Breast epithelium (tissue), 4 donors: ENCODE data around the gene FAM120A. TPM values are rescaled to one million over a fixed set of nuclear protein-coding genes. Genes with fewer than 3 reads are reported as not detected.

Source experiments
- DNase-seq, 2 donors: peaks; one replicate each; pipeline ENCODE4 v3.0.0-alpha.2; 2019; ENCODE audit warnings: low spot score in 2 of 2
- H3K27ac ChIP-seq, 2 donors: fragments of 200-600 bp; sonication (generic) in 1 of 2; one replicate each; pipeline ENCODE4 v1.5.1; 2016 to 2019; ENCODE audit warnings: mild to moderate bottlenecking in 1 of 2
- H3K27me3 ChIP-seq, 2 donors: fragments of 200-600 bp; sonication (generic) in 1 of 2; one replicate each; pipeline versions ENCODE4 v1.5.1 to v1.6.0; 2017 to 2019; ENCODE audit warnings: control low read depth in 1 of 2, mild to moderate bottlenecking in 1 of 2
- H3K36me3 ChIP-seq: fragments of 200-600 bp; one replicate; pipeline ENCODE4 v1.5.1; 2019
- H3K4me1 ChIP-seq, 2 donors: fragments of 200-600 bp; sonication (generic); one replicate each; pipeline ENCODE4 v1.5.1; 2016 to 2019; ENCODE audit warnings: control low read depth in 1 of 2
- H3K4me3 ChIP-seq, 3 donors: fragments of 200-600 bp; sonication (generic); 1 replicate in 2 of 3; 2 replicates in 1 of 3; pipeline ENCODE4 v1.5.1; 2016 to 2019; ENCODE audit warnings: mild to moderate bottlenecking in 3 of 3, moderate library complexity in 2 of 3
- H3K9me3 ChIP-seq, 2 donors: fragments of 200-600 bp; sonication (generic) in 1 of 2; one replicate each; pipeline ENCODE4 v1.5.1; 2016 to 2019; ENCODE audit warnings: control low read depth in 1 of 2
- POLR2A ChIP-seq: fragments of 450-650 bp; IDR thresholded peaks from one replicate; pipeline ENCODE4 v1.6.1; 2016; ENCODE audit warnings: antibody characterized with exemption, mild to moderate bottlenecking, moderate library complexity
- POLR2AphosphoS5 ChIP-seq, 3 donors: sonication (generic); formaldehyde crosslinking; IDR thresholded peaks; one replicate each; pipeline ENCODE4 v1.6.1; 2017; ENCODE audit warnings: antibody characterized with exemption in 3 of 3
- intact Hi-C: fragments of 100-400 bp; cut with DNase I; formaldehyde crosslinking; loops from one replicate; pipeline ENCODE4 v1.15.1; 2023; ENCODE audit warnings: low total_unique reads
- total RNA-seq, 3 donors: library from RNA; depleted of rRNA; stranded (reverse); fragments of >200 nt; gene quantifications; one replicate each; pipeline ENCODE4 v1.1.0, GENCODE V29; 2016
- TF ChIP-seq, protein P1 (sequence below), 3 donors: fragments of 450-650 bp; IDR thresholded peaks; one replicate each; pipeline ENCODE4 v1.5.1; 2016 to 2017; ENCODE audit warnings: antibody characterized with exemption in 3 of 3, mild to moderate bottlenecking in 3 of 3, moderate library complexity in 3 of 3

Gene FAM120A
- total RNA-seq, 3 donors from 2014 or later: 71.0 to 103 (median 89.6) TPM

DNA sequence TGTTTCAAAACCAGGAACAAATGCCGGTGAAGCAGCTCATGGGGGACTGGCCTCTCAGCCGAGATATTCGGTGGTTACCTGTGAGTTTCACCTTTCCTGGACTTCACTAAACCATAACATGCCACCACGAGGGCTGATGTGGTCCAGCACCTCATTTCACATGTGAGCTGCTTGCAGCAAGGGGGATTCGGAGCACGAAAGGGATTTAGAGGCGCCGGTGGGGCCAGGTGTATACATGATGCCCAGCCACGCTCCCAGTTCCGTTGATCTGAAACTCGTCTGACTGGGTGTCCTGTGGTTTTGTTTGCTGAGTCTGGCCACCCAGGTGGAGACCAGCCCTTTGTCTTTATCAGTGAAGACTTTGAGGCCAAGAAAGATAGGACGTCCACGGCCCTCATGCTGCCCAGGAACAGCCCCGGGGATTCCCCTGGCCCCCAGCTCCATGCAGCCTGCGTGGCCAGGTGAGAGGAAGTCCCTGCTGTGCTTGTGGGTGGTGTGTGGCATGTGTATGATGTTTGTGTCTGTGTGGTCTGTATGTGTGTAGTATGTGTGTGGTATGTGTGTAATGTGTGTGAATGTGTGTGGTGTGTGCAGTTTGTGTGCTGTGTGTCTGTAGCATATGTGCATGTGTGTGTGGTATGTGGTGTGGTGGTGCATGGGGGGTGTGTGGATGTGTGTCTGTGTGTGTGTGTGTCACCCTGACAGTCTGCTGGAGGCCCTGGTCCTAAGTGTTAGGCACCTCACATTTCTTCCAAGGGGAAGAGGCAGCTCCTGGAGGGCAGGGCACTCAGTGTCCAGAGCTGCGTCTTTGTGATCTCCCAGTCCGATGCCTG lies 148.3 kb downstream of the FAM120A start:
- Histone ChIP-seq H3K36me3 (no peaks in the 10 kb centered on the region), H3K9me3 (no peaks in the 10 kb centered on the region), H3K27ac (no peak overlapping the region), H3K27me3 (no peaks in the 10 kb centered on the region), H3K4me1 (no peaks in the 10 kb centered on the region), H3K4me3 (no peak overlapping the region)
- intact Hi-C loops: no loop called here
- TF ChIP-seq POLR2A (no peak), POLR2AphosphoS5 (IDR thresholded peaks at IDR 0.05) (no peak)
- TF ChIP-seq, protein P1, sequence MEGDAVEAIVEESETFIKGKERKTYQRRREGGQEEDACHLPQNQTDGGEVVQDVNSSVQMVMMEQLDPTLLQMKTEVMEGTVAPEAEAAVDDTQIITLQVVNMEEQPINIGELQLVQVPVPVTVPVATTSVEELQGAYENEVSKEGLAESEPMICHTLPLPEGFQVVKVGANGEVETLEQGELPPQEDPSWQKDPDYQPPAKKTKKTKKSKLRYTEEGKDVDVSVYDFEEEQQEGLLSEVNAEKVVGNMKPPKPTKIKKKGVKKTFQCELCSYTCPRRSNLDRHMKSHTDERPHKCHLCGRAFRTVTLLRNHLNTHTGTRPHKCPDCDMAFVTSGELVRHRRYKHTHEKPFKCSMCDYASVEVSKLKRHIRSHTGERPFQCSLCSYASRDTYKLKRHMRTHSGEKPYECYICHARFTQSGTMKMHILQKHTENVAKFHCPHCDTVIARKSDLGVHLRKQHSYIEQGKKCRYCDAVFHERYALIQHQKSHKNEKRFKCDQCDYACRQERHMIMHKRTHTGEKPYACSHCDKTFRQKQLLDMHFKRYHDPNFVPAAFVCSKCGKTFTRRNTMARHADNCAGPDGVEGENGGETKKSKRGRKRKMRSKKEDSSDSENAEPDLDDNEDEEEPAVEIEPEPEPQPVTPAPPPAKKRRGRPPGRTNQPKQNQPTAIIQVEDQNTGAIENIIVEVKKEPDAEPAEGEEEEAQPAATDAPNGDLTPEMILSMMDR (IDR thresholded peaks at IDR 0.05): no peak
- no peak for DNase-seq

DNA sequence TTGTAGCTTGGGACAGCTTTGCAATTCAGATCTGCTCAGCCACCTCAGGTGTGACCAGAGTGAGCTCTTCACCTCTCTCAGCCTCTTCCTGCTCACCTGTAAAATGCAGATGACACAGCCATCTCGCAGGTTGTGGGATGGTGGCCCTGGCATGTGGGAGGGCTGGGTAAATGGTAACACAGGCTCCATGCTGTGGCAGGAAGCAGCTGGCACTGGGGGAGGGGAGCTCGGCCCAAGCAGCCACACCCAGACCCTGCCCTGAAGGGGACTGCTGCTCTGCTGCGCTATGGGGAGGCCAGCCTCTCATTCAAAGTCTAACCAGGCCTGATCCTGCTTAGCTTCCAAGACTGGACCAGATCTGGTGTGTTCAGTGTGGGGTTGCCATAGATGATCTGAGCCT lies 149.0 kb downstream of the FAM120A start:
- TF ChIP-seq POLR2AphosphoS5 (IDR thresholded peaks at IDR 0.05) (no peak), POLR2A (no peak)
- TF ChIP-seq, protein P1 (IDR thresholded peaks at IDR 0.05): no peak
- H3K27ac ChIP-seq: no peak overlapping the region
- intact Hi-C loops: no loop called here
- no peak overlapping the region for H3K4me3 ChIP-seq
- DNase-seq: no peak
- H3K9me3 ChIP-seq: no peaks in the 10 kb centered on the region
- no peaks in the 10 kb centered on the region for H3K27me3 ChIP-seq
- no peaks in the 10 kb centered on the region for H3K4me1 ChIP-seq
- H3K36me3 ChIP-seq: no peaks in the 10 kb centered on the region

DNA sequence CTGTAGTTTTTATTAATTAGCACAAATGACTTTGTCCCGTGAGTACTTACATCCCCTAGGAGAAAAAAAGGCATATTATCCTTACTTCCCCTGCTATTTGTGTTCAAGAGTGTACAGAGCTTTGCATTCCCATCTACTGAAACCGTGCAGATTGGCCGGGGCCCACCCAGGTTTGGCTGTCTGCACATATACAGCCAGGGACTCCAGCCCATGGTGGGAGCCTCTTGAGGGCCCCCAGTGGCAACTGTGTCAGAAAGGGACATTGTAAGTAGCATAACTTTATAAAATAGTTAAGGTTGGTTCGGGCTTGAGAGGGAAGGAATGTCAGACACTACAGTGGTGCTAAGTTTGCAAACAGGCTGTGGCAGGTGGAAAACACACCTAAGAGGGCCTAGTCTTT lies 149.6 kb downstream of the FAM120A start:
- no peak overlapping the region for H3K4me3 ChIP-seq
- H3K4me1 ChIP-seq: no peaks in the 10 kb centered on the region
- H3K27ac ChIP-seq: no peak overlapping the region
- no peaks in the 10 kb centered on the region for H3K9me3 ChIP-seq
- DNase-seq: no peak
- no peaks in the 10 kb centered on the region for H3K36me3 ChIP-seq
- intact Hi-C loops: no loop called here
- TF ChIP-seq, protein P1 (IDR thresholded peaks at IDR 0.05): no peak
- TF ChIP-seq POLR2A: no peak
- no peak for TF ChIP-seq POLR2AphosphoS5 (IDR thresholded peaks at IDR 0.05)
- H3K27me3 ChIP-seq: no peaks in the 10 kb centered on the region

DNA sequence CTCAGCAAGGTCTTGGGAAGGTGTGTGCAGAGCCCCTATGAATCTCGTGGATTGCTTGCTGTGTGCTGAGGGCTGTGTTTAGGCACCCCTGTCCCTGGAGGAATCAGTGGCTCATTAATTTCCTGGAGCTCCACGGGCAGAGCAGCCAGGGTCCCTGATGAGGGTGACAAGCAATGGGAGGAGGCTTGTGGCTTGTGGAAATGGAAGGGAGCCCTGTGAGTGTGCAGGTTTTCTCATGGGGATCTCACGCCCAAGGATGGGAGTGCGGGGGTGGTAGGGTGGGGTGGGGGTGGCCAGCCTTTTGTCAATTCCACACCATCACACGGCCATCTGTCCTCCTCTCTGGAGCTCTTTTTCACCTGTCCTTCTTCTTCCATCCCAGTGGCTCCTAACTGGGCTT lies 150.2 kb downstream of the FAM120A start:
- no peaks in the 10 kb centered on the region for H3K27me3 ChIP-seq
- no peaks in the 10 kb centered on the region for H3K9me3 ChIP-seq
- no peaks in the 10 kb centered on the region for H3K36me3 ChIP-seq
- H3K4me3 ChIP-seq: no peak overlapping the region
- H3K27ac ChIP-seq: no peak overlapping the region
- TF ChIP-seq POLR2A (no peak), POLR2AphosphoS5 (IDR thresholded peaks at IDR 0.05) (no peak)
- TF ChIP-seq, protein P1 (IDR thresholded peaks at IDR 0.05): no peak
- H3K4me1 ChIP-seq: no peaks in the 10 kb centered on the region
- DNase-seq: no peak
- intact Hi-C loops: no loop called here

- no peaks in the 10 kb centered on the region for H3K36me3 ChIP-seq
- no peak overlapping the region for H3K4me3 ChIP-seq
- TF ChIP-seq POLR2AphosphoS5 (IDR thresholded peaks at IDR 0.05) (no peak), POLR2A (no peak)
- TF ChIP-seq, protein P1 (IDR thresholded peaks at IDR 0.05): no peak
- H3K27me3 ChIP-seq: no peaks in the 10 kb centered on the region
- DNase-seq: no peak
- H3K4me1 ChIP-seq: no peaks in the 10 kb centered on the region
- H3K27ac ChIP-seq: no peak overlapping the region
- peaks cover 0 to 6% of the 10 kb centered on the region in 2 donors for H3K9me3 ChIP-seq
- intact Hi-C loops: no loop called here
Observed at GRCh38 chr9:93603011-93603410, 151.5 kb downstream of the FAM120A start.
